ENCODE data around the gene REM2. TPM values are rescaled to one million over a fixed set of nuclear protein-coding genes. Genes with fewer than 3 reads are reported as not detected.

Gene REM2
- total RNA-seq, 1 experiment from 2014 or later, result 1.5 TPM

- no peak for TF ChIP-seq IRF1 (CRISPR knock-in tag; IDR thresholded peaks at IDR 0.05)
- TF ChIP-seq FOXK1 (CRISPR knock-in tag; IDR thresholded peaks at IDR 0.05), result no peak
- no peak for TF ChIP-seq NR1H2 (CRISPR knock-in tag; IDR thresholded peaks at IDR 0.05)
Observed at GRCh38 chr14:22907429-22907828, 24.4 kb downstream of the REM2 start (continued).

GRCh38 chr14:22908601-22909000, 25.6 kb downstream of the REM2 start:
- Mint-ChIP-seq H3K36me3 (peaks cover 50% of the 10 kb centered on the region), H3K9me3 (no peaks in the 10 kb centered on the region), H3K27me3 (ENCODE audit: low read depth) (no peaks in the 10 kb centered on the region), H3K4me1 (no peaks in the 10 kb centered on the region), H3K27ac (peak overlapping the region; percentile 65; the same call in 1 of the 2 replicates), H3K4me3 (no peak overlapping the region)
- TF ChIP-seq GRHL2 (CRISPR knock-in tag; IDR thresholded peaks at IDR 0.05; ENCODE audit: insufficient replicate concordance, severe bottlenecking), result no peak
- TF ChIP-seq ZNF532 (CRISPR knock-in tag; IDR thresholded peaks at IDR 0.05; ENCODE audit: borderline replicate concordance), result no peak
- ChIA-PET POLR2A (no interaction called here), CTCF (no interaction called here)
- DNase-seq (ENCODE audit: low spot score), result no peak
- ATAC-seq, result no peak

- H3K9me3 Mint-ChIP-seq, result no peaks in the 10 kb centered on the region
- peaks cover 27% of the 10 kb centered on the region for H3K36me3 Mint-ChIP-seq
- no peak for DNase-seq (ENCODE audit: low spot score)
- ChIA-PET CTCF (interaction anchor here (1.6 to 1.7 kb wide), 3 partner anchors 20 to 75 kb away, joined by 3 to 4 read pairs (median 3); no protein-coding TSS in a partner anchor), POLR2A (interaction anchor here (0.7 kb wide), 1 partner anchor 52 kb away, joined by 4 read pairs; no protein-coding TSS in a partner anchor)
- H3K27ac Mint-ChIP-seq, result no peak overlapping the region
- H3K4me1 Mint-ChIP-seq, result no peaks in the 10 kb centered on the region
- no peak for ATAC-seq
- no peak overlapping the region for H3K4me3 Mint-ChIP-seq
- no peaks in the 10 kb centered on the region for H3K27me3 Mint-ChIP-seq (ENCODE audit: low read depth)
- TF ChIP-seq CREB1 (CRISPR knock-in tag; IDR thresholded peaks at IDR 0.05) (no peak), CBFB (CRISPR knock-in tag; IDR thresholded peaks at IDR 0.05; ENCODE audit: low read depth) (no peak), SP1 (CRISPR knock-in tag; conservative IDR thresholded peaks at IDR 0.05) (no peak), FOXJ3 (CRISPR knock-in tag; IDR thresholded peaks at IDR 0.05; ENCODE audit: borderline replicate concordance) (no peak), E2F1 (CRISPR knock-in tag; IDR thresholded peaks at IDR 0.05) (no peak), HMGA2 (CRISPR knock-in tag; IDR thresholded peaks at IDR 0.05) (no peak), OVOL2 (CRISPR knock-in tag; IDR thresholded peaks at IDR 0.05; ENCODE audit: borderline replicate concordance) (no peak), ATF6 (CRISPR knock-in tag; IDR thresholded peaks at IDR 0.05) (no peak), NFATC4 (CRISPR knock-in tag; IDR thresholded peaks at IDR 0.05) (no peak), EMX1 (CRISPR knock-in tag; IDR thresholded peaks at IDR 0.05) (no peak), USF1 (CRISPR knock-in tag; IDR thresholded peaks at IDR 0.05) (no peak), ZNF138 (CRISPR knock-in tag; conservative IDR thresholded peaks at IDR 0.05) (no peak), NFYB (CRISPR knock-in tag; conservative IDR thresholded peaks at IDR 0.05; ENCODE audit: low read depth) (no peak), JAZF1 (CRISPR knock-in tag; IDR thresholded peaks at IDR 0.05) (no peak), ZNF219 (CRISPR knock-in tag; IDR thresholded peaks at IDR 0.05; ENCODE audit: borderline replicate concordance) (no peak), CREM (CRISPR knock-in tag; IDR thresholded peaks at IDR 0.05) (no peak), TCF7 (CRISPR knock-in tag; IDR thresholded peaks at IDR 0.05; ENCODE audit: low read depth) (no peak), NR2C2 (CRISPR knock-in tag; IDR thresholded peaks at IDR 0.05) (no peak)
Observed at GRCh38 chr14:22910916-22911315, 27.9 kb downstream of the REM2 start.

Measured in WTC11 (cell line).